ENCODE measurements around the gene CERS3.

GRCh38 chr15:100484443-100484842 lies 44.3 kb downstream of the CERS3 start:
- TF ChIP-seq PATZ1 (CRISPR knock-in tag; IDR thresholded peaks at IDR 0.05; ENCODE audit: borderline replicate concordance) (no peak), BACH2 (CRISPR knock-in tag; IDR thresholded peaks at IDR 0.05; ENCODE audit: borderline replicate concordance) (no peak), ZFP3 (CRISPR knock-in tag; IDR thresholded peaks at IDR 0.05) (no peak), CSRNP3 (CRISPR knock-in tag; IDR thresholded peaks at IDR 0.05) (no peak), TCF4 (CRISPR knock-in tag; IDR thresholded peaks at IDR 0.05; ENCODE audit: borderline replicate concordance) (no peak), ARNTL (CRISPR knock-in tag; IDR thresholded peaks at IDR 0.05; ENCODE audit: borderline replicate concordance, low read depth) (no peak), SNAI2 (CRISPR knock-in tag; IDR thresholded peaks at IDR 0.05) (no peak), RARB (CRISPR knock-in tag; IDR thresholded peaks at IDR 0.05) (no peak), ISL1 (CRISPR knock-in tag; IDR thresholded peaks at IDR 0.05) (no peak), ZNF565 (CRISPR knock-in tag; conservative IDR thresholded peaks at IDR 0.05; ENCODE audit: low read depth) (no peak), CSDC2 (CRISPR knock-in tag; IDR thresholded peaks at IDR 0.05) (no peak)
